K562 (cell line): Measurements from ENCODE around the gene RTBDN. TPM values are rescaled to one million over a fixed set of nuclear protein-coding genes. Genes with fewer than 3 reads are reported as not detected.

ENCODE experiments used
- PATZ1 ChIP-seq: fragments of 250-450 bp; sonication (Bioruptor Pico); IDR thresholded peaks from 2 replicates; pipeline ENCODE4 v1.5.0; 2020; ENCODE audit warnings: mild to moderate bottlenecking, borderline replicate concordance
- REST ChIP-seq, 2 experiments: fragments of 450-650 bp; formaldehyde crosslinking in 1 of 2; IDR thresholded peaks; 2 replicates each; pipeline versions ENCODE4 v1.4.0 to v1.6.1; 2014 to 2020; ENCODE audit warnings: mild to moderate bottlenecking in 2 of 2, borderline replicate concordance in 1 of 2, low read depth in 1 of 2
- SRSF9 ChIP-seq: fragments of 200-400 bp; formaldehyde crosslinking; IDR thresholded peaks from 2 replicates; pipeline ENCODE4 v1.6.1; 2017; ENCODE audit warnings: low read depth, low read length, borderline replicate concordance
- VEZF1 ChIP-seq: fragments of 200-800 bp; sonication (Bioruptor generic); IDR thresholded peaks from 2 replicates; pipeline ENCODE4 v1.6.1; 2017; ENCODE audit warnings: missing genetic modification characterization, missing compliant biosample characterization
- ZBTB49 ChIP-seq: sonication (generic); formaldehyde crosslinking; IDR thresholded peaks from 2 replicates; pipeline ENCODE4 v1.8.0; 2022; ENCODE audit warnings: missing genetic modification reagents, mild to moderate bottlenecking, borderline replicate concordance
- ZNF583 ChIP-seq: fragments of 250-450 bp; sonication (Bioruptor Pico); IDR thresholded peaks from 2 replicates; pipeline ENCODE4 v1.4.0; 2020
- polyA plus RNA-seq, 8 experiments: library from polyadenylated mRNA; depleted of rRNA in 4 of 8; stranded (reverse) in 5 of 8; unstranded in 3 of 8; fragments of >200 nt; fragmentation: Nextera tagmentation in 2 of 8; fragmentation: Illumina TruSeq in 1 of 8; extraction: Ambion mirVana in 2 of 8; extraction: Trizol in 1 of 8; gene quantifications; 2 replicates each; pipeline versions ENCODE4 v1.2.1 to v1.2.3, GENCODE V29; 2011 to 2014; ENCODE audit warnings: inconsistent platforms in 1 of 8, missing spikeins in 1 of 8
- total RNA-seq, 7 experiments: library from RNA; depleted of rRNA in 6 of 7; stranded (reverse); fragments of >200 nt in 6 of 7; fragmentation: Illumina TruSeq in 2 of 7; extraction: Trizol in 2 of 7; gene quantifications; 2 replicates each; pipeline versions ENCODE4 v1.2.1 to v1.2.3, GENCODE V29; 2011 to 2021; ENCODE audit warnings: low replicate concordance in 1 of 7
- TF ChIP-seq, protein P1 (sequence below): sonication (generic); formaldehyde crosslinking; IDR thresholded peaks from 2 replicates; pipeline ENCODE4 v1.8.0; 2022; ENCODE audit warnings: mild to moderate bottlenecking, missing genetic modification reagents

The RTBDN gene
- total and polyA plus RNA-seq, 9 of the 15 experiments (the other 6 are each of a cell fraction or from before 2014, with no cell fraction given) = 0.20 to 2.3 (median 0.72) TPM; not detected in 1

- TF ChIP-seq REST (IDR thresholded peaks at IDR 0.05; ENCODE audit: borderline replicate concordance) = peak; percentile 33; the same call in 1 of the 2 replicates
- no peak for TF ChIP-seq REST (CRISPR knock-in tag; IDR thresholded peaks at IDR 0.05; ENCODE audit: low read depth)
- TF ChIP-seq ZNF583 (CRISPR knock-in tag) = peak; percentile 18; the same call in 1 of the 2 replicates
- no peak for TF ChIP-seq SRSF9
- TF ChIP-seq, protein P1, sequence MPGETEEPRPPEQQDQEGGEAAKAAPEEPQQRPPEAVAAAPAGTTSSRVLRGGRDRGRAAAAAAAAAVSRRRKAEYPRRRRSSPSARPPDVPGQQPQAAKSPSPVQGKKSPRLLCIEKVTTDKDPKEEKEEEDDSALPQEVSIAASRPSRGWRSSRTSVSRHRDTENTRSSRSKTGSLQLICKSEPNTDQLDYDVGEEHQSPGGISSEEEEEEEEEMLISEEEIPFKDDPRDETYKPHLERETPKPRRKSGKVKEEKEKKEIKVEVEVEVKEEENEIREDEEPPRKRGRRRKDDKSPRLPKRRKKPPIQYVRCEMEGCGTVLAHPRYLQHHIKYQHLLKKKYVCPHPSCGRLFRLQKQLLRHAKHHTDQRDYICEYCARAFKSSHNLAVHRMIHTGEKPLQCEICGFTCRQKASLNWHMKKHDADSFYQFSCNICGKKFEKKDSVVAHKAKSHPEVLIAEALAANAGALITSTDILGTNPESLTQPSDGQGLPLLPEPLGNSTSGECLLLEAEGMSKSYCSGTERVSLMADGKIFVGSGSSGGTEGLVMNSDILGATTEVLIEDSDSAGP (CRISPR knock-in tag) = no peak
- no peak for TF ChIP-seq ZBTB49 (CRISPR knock-in tag)
- TF ChIP-seq VEZF1 (CRISPR knock-in tag) = peak; percentile 44; the same call in 1 of the 2 replicates
- TF ChIP-seq PATZ1 (CRISPR knock-in tag) = no peak
These were observed 49.9 kb downstream of the RTBDN start (continued) for GRCh38 chr19:12784394-12784870.
